Bone marrow (tissue), 2 donors: ENCODE data around the gene FAF1.
A peak's percentile ranks its signal among the peaks of the same experiment; 100 is the strongest.

Source experiments
- DNase-seq, 2 donors: peaks; one replicate each; lab custom pipeline; 2025; lab: John Stamatoyannopoulos, UW

The FAF1 gene

DNA sequence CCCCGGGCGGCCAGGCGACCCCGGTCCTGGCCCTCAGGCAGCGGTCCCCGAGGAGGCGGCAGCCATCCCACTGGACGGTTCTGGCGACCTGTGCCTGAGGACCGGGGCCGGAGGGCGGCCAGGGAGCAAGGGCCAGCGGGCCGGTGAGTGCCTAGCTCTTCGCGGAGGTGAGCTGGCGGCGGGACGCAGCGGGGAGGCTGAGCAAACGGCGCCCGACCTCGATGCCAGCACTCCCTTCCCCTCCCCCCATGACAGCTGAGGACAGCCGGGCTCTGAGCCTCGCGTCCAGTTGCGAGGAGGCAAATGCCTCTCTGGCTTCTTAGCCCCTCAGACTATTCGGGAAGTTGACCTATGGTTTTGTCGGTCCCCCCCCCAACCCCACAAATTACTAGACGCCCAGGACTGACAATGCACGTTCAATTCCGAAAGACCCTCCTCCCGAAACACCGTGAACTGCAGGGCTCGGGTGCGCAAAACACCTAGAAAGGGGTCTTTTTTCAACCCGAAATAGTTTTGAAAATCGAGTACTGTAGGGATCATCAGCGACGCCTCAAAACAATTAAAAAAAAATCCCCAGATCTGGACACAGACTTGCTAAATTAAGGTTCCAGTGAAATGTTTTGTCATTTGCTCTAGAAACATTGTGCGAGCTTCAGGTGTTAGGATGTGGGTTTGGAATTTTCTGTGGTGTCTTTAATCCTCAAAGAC, 18.2 kb upstream of the FAF1 start:
- peak in 1 of 2 donors; percentile 32 for DNase-seq

DNA sequence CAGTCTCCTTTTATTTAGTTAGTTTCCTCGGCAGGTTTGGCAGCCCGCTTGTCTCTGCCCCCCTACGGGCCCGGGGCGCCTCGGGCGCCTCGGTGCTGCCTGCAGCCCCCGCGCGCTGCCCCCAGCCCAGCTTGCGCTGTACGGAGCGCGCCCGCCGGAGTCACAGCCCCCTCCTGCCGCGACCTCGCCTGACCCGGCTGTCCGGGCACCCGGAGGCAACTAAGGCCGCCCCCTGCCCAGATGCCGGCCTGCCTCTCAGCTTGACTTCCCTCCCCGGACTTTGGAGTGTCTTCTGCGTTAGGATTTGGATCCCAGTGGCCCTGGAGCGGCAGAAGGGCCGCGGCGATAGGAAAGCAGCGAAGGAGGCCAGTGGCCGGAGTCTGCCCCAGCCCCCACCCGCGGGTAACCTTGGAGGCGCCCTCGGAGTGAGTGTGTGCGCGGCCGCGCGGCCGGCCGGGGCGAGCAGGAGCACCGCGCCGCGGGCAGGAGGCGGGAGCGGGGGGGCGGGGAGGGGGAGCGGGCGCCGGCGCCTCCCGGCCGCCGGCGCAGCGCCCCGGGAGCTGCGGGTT, 17.6 kb upstream of the FAF1 start:
- peak in 1 of 2 donors; percentile 32 for DNase-seq

DNA sequence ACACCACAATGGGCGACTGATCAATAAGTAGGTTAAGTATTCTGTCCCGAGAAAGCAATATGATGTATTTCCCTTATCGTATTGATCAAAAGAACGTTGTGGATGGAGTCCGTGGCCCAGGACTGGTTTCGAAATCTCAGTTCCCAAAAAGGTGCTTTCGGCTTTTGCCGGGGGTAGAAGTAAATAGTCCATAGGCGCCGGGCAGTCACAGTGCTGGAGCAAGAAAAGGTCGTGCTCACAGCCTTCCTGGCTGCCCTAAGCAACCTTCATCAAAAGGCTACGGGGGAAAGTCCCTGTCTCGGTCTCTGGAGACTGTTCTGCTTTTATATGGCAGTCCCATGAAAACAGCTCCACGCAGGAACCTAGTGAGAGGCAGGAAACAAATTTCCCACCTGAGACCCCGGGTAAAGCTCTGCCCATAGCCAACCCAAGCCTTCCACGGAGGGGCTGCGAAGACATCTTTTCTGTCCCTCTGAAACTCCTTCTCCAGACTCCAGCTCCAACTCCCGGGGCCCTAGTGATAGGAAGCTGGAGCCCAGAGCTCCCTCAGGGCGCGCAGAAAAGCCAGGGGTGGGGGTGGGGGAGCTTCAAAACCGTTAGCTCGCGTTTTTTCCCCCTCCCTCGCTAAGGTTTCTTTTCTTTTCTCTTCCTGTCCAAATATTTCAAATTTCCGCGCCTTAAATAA, 17.0 kb upstream of the FAF1 start:
- peak in 1 of 2 donors; percentile 24 for DNase-seq

DNA sequence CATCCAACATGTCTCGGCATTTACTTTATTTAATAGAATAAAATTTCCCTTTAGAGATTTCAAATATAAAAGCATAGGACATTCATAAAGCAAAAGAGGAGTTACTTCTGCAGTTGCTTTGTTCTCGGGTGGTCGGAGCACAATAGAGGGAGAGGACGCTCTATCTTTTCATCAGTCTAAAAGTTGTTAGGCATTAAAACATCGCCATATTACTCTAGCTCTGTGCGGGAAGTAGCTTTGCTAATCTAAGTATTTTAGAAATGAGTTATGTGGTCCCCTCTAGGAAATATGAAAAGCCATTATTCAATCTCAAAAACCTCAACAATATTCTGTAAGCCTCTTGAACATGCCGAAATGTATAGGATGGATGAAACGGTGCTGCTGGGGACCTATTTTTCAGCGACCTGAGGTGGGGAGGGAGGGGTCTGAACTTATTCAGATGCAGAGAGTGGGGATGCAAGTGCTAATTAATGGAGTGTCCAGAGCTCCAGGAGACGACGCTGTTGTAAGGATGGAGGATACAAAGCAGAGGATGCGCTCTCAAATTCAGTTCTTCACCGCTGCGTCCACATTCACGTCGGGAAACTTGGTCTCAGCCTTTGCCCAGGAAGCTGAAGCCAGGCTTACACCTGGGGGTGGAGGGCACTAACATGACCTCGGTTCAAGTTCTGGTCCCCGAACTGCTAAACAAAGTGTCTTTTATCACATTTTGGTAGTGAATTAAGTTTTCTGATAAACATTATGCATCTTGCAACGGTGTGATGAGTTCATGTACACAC, 16.2 kb upstream of the FAF1 start:
- no peak for DNase-seq

DNA sequence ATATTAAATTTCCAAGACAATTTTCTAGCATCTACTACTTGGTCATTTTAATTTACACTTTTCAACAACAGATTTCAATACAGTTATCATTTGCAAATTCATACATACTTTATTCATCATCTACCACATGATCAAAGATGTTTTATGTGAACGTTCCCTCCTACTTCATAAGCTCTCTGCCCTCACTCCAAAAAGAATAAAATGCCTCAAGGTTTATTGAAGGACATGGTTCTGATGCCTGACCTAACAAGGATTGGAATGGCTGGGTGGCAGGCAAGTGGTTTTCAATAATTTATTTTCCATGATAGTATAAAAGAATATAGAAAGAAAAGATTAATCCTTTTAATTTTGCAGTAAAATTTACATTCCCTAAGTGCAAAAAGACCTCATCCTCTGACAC, 15.4 kb upstream of the FAF1 start:
- no peak for DNase-seq

DNA sequence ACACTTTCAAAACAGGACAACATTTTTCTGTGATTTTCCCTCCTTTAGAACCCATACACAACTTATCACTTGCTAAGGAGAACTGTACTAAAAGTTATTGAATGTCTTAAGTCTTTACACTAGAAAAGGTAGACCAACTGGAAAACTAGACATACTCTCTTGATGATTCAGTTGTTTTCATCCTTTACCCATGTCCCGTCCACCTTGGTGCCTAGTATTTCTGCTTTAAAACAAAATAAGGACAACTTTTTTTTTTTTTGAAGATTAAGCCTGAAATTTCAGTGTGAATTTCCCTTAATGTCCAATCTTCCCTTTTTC, 14.5 kb upstream of the FAF1 start:
- DNase-seq = no peak

DNA sequence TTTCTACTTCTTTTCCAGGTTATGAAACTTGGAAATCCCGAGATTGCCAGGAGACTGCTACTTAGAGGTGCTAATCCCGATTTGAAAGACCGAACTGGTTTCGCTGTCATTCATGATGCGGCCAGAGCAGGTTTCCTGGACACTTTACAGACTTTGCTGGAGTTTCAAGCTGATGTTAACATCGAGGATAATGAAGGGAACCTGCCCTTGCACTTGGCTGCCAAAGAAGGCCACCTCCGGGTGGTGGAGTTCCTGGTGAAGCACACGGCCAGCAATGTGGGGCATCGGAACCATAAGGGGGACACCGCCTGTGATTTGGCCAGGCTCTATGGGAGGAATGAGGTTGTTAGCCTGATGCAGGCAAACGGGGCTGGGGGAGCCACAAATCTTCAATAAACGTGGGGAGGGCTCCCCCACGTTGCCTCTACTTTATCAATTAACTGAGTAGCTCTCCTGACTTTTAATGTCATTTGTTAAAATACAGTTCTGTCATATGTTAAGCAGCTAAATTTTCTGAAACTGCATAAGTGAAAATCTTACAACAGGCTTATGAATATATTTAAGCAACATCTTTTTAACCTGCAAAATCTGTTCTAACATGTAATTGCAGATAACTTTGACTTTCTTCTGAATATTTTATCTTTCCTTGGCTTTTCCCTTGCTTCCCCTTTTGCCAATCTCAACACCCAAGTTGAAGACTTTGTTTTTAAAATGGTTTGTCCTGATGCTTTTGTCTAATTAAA, 14.0 kb upstream of the FAF1 start:
- no peak for DNase-seq

DNA sequence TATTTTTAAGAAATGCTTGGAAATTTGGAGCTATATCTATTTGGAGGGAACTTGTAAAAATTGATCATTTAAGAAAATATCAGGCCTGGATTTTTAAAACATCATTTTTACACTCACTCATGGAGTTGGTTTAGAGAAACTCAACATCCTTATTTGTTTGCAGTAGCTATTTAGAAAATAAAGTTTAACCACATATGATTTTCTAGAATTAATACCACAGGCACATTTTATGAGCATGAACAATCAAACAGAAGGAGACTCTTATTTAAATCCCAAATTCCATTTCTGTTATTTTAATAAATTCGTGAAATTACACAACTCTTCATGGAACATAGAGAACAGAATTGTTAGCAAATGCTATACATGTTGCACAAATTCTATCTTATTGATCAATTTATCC, 13.2 kb upstream of the FAF1 start:
- DNase-seq = no peak

DNA sequence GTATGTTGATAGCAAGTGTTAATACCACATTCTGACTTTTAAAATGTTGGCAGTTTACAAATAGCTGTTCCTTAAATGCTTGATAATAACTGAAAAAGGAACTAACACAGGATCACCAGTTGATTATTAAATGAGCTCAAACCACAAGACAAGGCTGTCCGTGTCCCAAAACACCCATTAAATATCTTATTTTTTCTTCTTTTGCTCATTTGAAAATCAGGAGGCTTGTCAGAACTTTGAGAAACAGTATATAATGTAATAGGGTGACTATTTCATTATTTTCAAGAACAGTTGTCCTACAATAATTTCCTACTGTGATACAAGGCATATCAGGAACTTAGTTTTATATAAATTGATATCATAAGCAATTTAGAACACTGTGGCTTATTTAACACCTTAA, 12.7 kb upstream of the FAF1 start:
- no peak for DNase-seq

DNA sequence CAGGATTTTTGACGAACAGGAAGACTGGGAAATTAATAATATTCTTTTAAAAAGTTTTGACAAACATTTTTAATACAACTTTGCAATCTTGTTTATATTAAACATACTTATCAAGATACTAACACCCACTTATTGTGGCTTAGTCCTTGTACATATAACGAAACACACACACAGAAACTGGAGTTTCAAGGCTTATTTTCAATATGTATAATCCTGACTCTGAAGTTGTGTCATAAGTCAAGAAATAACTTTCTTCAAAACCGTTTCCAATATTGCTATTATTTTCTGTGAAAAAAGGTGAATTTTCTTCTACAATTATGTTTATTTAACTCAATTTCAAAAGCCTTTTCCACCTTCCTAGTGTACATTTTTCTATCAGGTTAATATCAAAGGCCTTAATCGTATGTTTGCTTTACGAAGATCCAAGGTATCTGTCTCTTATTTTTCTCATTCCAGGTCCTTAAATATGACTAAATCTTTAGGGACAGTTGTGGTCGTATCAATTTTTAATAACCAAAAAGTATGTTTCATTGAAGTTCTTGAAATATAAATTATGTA, 11.8 kb upstream of the FAF1 start:
- DNase-seq = no peak

DNA sequence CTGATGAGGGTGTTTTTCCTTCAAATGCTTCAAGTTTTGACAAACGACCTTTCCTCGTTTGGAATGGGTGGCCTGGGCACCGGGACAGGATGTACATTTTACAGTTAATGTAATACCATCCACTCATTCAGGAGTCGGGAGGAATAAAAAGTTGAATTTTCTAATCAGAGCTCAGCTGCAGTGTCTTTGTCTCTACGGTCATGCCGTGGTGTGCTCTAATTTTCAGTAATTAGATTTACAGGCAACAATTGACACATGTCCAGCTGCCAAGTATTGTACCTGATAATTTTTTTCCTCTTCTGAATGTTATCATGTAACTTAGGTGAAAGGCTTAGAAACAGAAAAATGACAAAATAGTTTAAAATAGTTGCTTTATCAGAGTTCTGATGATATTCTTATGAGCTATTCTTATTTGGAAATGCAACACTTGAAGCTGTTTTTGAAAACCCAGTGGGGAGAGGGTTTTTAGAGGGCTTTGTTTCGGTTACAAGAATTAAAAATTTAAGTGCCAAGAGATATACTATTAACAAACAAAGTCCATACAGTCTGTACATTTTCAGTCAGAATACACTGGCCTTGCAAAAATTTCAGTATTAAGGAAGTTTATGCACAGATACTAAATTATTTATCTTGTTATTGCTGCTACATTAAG, 11.0 kb upstream of the FAF1 start:
- DNase-seq = no peak

DNA sequence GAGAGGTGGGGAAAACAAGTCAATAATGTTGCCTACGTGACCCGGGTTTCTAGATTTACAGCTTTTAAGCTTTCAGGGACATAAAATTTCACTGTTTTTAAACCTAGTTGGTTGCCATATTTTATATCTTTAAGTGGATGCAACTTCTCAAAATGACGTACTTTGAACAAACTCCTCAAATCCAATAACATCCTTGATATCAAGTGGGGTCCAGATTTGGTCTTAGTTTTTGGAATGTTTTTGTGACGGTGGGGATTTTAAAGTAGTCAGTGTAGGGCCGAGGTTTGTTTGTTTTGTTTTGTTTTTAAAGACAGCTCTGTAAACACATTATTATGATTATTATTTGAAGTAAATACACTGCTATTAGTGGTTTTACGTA, 10.4 kb upstream of the FAF1 start:
- DNase-seq = no peak

DNA sequence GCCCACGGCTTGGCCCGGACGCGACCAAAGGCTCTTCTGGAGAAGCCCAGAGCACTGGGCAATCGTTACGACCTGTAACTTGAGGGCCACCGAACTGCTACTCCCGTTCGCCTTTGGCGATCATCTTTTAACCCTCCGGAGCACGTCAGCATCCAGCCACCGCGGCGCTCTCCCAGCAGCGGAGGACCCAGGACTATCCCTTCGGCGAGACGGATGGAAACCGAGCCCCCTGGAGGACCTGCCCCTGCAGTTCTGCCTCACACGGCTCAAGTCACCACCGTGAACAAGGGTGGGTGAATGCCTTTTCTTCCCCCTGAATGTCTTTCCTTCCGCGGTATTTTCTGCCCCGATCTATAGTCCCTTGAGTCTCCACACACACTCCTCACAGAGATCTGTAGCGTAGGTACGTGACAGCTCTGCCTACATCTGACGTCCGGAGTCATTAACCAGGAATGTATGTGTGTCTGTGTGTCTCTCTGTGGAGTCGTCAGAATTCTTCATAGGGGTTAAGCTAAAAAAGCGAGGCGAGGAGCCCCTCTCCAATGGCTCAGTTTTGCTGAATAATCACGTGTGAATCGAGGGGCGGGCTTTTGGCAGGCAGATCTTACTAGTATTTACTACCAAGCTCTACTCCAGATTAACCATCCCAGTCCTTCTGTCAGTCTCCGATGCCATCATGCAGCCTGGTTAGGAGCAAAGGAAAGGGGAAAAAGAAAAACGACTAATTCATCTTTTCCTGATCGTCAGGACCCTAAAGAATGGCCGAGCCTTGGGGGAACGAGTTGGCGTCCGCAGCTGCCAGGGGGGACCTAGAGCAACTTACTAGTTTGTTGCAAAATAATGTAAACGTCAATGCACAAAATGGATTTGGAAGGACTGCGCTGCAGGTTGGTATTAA, 9.8 kb upstream of the FAF1 start, which contains the start of gene CDKN2C:
Gene CDKN2C, plus strand, starts transcription at position 635 of the 898 bp plus-strand sequence. Its CDS starts 124 bp downstream, at position 759.
- DNase-seq = peak; percentile 68 to 73

DNA sequence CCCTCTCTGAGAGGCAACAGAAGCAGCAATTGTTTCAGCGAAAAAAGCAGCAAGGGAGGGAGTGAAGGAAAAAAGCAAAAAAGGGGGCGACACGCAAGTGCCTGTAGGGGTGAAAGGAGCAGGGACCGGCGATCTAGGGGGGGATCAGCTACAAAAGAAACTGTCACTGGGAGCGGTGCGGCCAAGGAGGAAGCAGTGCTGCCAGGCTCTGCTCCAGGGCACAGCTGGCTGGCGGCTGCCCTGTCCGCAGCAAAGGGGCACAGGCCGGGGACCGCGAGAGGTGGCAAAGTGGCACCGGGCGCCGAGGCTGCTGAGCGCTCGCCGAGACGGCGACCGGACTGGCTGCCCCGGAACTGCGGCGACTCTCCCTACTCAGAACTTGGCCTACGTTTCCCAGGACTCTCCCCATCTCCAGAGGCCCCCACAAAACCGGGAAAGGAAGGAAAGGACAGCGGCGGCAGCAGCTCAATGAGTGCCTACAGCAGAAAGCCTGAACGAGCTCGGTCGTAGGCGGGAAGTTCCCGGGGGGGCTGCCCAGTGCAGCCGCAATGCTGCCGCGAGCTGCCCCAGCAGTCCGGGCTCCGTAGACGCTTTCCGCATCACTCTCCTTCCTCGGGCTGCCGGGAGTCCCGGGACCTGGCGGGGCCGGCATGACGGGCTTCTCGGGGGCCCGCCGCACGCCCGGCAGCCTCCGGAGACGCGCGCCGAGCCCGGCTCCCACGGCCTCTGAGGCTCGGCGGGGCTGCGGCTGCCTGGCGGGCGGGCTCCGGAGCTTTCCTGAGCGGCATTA, 8.9 kb upstream of the FAF1 start:
- peak; percentile 51 to 70 for DNase-seq

DNA sequence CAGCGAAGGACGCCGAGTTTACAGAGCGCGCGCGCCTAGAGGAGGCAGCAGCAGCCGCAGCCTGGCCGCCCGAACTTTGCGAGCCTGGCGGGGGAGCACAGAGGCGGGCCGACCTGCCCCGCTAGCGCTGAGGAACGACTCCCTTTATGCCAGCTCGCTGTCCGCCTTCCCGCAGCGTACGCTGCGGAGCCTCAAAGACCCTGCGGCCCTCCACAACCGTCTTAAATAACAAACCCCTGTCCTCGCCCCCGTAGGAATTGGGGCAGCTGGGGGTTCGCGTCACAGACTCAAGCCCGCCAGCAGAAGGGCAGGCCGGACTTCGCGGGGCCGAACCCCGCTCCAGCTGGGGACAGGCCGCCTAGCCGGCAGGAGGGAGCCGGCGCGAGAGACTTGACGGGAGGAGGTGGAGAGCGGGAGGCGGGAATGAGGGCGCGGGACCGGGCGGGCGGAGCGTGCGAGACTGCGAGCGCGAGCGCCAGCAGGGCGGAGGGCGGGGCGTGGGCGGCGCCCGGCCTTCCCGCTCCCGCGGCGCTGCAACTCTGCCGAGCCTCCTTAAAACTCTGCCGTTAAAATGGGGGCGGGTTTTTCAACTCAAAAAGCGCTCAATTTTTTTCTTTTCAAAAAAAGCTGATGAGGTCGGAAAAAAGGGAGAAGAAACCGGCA, 8.2 kb upstream of the FAF1 start:
- peak; percentile 67 to 70 for DNase-seq

DNA sequence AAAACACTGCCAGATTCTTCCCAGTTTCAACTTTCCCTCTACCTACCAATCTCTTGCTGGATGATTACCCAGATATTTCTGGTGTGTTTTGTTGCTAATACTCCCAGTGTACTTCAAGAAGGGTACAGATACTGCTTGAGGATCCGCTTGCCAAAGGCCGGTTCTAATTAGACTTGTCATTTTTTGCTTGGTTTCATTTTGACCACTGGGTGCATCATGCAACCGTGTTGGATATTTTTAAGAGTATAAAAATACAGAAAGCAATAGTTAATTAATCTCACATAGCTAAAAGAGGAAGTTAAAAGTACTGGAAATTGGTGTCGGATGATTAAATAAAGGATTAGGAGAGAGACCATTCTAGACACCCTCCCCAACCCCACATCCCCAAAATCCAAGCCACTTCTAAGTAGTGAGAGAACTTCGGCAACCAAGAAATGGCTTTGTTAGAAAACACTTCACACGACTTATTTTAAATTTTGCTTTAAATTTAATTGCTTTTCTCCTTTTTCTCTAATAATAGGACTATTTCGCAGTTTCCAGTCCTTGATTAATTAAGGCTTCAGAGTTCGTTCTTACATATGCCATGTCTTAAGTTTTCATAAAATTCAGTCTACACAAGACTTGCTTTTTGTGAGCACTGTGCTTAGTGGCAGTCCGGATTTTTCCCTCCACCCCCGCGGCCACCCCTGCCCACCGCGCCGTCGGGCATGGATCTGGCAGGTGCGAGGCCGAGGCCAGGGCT, 7.5 kb upstream of the FAF1 start:
- no peak for DNase-seq

DNA sequence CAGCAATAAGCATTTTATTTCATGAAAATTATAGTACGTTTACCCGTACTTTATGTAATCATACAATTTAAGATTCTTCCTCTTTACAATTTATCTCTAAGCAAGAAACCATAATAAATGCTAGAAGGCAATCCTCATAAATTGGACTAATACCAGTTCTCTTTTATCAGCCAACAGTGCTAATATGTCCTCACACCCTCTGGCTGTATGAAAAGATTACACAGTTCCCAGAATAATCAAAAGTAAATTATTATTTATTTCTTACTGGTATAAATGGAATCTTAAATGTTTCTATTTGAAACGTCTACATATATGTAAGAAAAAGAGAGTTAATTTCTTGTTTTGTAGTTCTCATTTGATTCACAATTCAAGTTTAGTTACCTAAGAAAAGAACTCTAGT, 6.9 kb upstream of the FAF1 start:
- DNase-seq = no peak

DNA sequence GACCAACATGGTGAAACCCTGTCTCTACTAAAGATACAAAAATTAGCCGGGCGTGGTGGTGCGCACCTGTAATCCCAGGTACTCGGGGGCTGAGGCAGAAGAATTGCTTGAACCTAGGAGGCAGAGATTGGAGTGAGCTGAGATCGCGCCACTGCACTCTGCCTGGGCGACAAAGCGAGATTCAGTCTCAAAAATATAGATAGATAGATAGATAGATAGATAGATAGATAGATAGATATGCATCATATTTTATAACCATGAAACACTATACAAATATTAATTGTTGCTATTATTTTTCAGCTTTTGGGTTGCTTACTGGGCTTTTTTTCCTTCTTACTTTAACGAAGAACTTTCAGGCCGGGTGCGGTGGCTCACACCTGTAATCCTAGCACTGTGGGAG, 4.8 kb upstream of the FAF1 start:
- no peak for DNase-seq
